Liver (tissue), 9 donors: ENCODE data around the gene SHQ1. TPM values are rescaled to one million over a fixed set of nuclear protein-coding genes. Genes with fewer than 3 reads are reported as not detected.

Source experiments
- DNase-seq: peaks from one replicate; pipeline ENCODE4 v3.0.0-alpha.2; 2017; ENCODE audit warnings: low spot score
- H3K27ac ChIP-seq, 2 donors: one replicate each; pipeline ENCODE4 v1.7.0; 2013; ENCODE audit warnings: inconsistent platforms in 2 of 2, low read length in 2 of 2, control low read depth in 1 of 2, low read depth in 1 of 2, mild to moderate bottlenecking in 1 of 2
- H3K27me3 ChIP-seq, 4 donors: one replicate each; pipeline versions ENCODE4 v1.6.1 to v1.7.0; 2013; ENCODE audit warnings: low read length in 3 of 4, inconsistent platforms in 1 of 4, mild to moderate bottlenecking in 1 of 4, moderate library complexity in 1 of 4; ENCODE audit not compliant: control insufficient read depth in 4 of 4, insufficient read depth in 4 of 4
- H3K36me3 ChIP-seq, 4 donors: one replicate each; pipeline versions ENCODE4 v1.6.1 to v1.7.0; 2013; ENCODE audit warnings: low read length in 3 of 4, mild to moderate bottlenecking in 3 of 4, low read depth in 1 of 4, moderate library complexity in 1 of 4; ENCODE audit not compliant: control insufficient read depth in 4 of 4, insufficient read depth in 3 of 4
- H3K4me1 ChIP-seq, 4 donors: one replicate each; pipeline versions ENCODE4 v1.6.1 to v1.7.0; 2013; ENCODE audit warnings: low read length in 3 of 4, mild to moderate bottlenecking in 3 of 4, moderate library complexity in 1 of 4; ENCODE audit not compliant: control insufficient read depth in 4 of 4, insufficient read depth in 4 of 4
- H3K4me3 ChIP-seq, 3 donors: one replicate each; pipeline versions ENCODE4 v1.6.1 to v1.7.0; 2013; ENCODE audit warnings: low read length in 3 of 3, control low read depth in 1 of 3, low read depth in 1 of 3, mild to moderate bottlenecking in 1 of 3
- H3K9ac ChIP-seq, 2 donors: one replicate each; pipeline ENCODE4 v1.7.0; 2013; ENCODE audit warnings: low read length in 2 of 2, mild to moderate bottlenecking in 2 of 2, moderate library complexity in 2 of 2, control low read depth in 1 of 2, low read depth in 1 of 2
- H3K9me3 ChIP-seq, 4 donors: one replicate each; pipeline versions ENCODE4 v1.6.1 to v1.7.0; 2013; ENCODE audit warnings: low read length in 3 of 4; ENCODE audit not compliant: control insufficient read depth in 4 of 4
- ATF3 ChIP-seq: IDR thresholded peaks from 2 replicates; pipeline ENCODE4 v1.6.1; 2016; ENCODE audit warnings: antibody characterized with exemption
- HNF4A ChIP-seq, 2 donors: conservative IDR thresholded peaks; 2 replicates each; pipeline ENCODE4 v1.6.1; 2016; ENCODE audit warnings: antibody characterized with exemption in 2 of 2, mild to moderate bottlenecking in 2 of 2
- JUND ChIP-seq, 2 donors: IDR thresholded peaks; 2 replicates each; pipeline ENCODE4 v1.6.1; 2016; ENCODE audit warnings: antibody characterized with exemption in 2 of 2
- NR2F2 ChIP-seq: IDR thresholded peaks from 2 replicates; pipeline ENCODE4 v1.6.1; 2016; ENCODE audit warnings: antibody characterized with exemption
- RXRA ChIP-seq, 2 donors: IDR thresholded peaks; 2 replicates each; pipeline ENCODE4 v1.6.1; 2017 to 2018; ENCODE audit warnings: antibody characterized with exemption in 2 of 2, mild to moderate bottlenecking in 1 of 2
- TAF1 ChIP-seq: conservative IDR thresholded peaks from 2 replicates; pipeline ENCODE4 v1.6.1; 2016; ENCODE audit warnings: antibody characterized with exemption, mild to moderate bottlenecking
- YY1 ChIP-seq: IDR thresholded peaks from 2 replicates; pipeline ENCODE4 v1.6.1; 2016; ENCODE audit warnings: antibody characterized with exemption, mild to moderate bottlenecking
- WGBS: extraction: QIAGEN DNeasy Blood & Tissue Kit; methylation state at CpG from one replicate; pipeline ENCODE4 v1.1.7; 2013; 5-methylcytosine and 5-hydroxymethylcytosine counted together
- polyA plus RNA-seq, 2 donors: library from polyadenylated mRNA; stranded (reverse) in 1 of 2; unstranded in 1 of 2; fragments of 200-250 nt in 1 of 2; fragments of >200 nt in 1 of 2; fragmentation: Nextera tagmentation in 1 of 2; extraction: Ambion mirVana in 1 of 2; gene quantifications; one replicate each; pipeline versions ENCODE4 v1.2.1 to v1.2.3, GENCODE V29; 2013 to 2015
- total RNA-seq, 2 donors: library from RNA; depleted of rRNA; stranded (reverse); fragments of >200 nt; gene quantifications; one replicate each; pipeline ENCODE4 v1.2.3, GENCODE V29; 2014
- TF ChIP-seq, protein P1 (sequence below): IDR thresholded peaks from 2 replicates; pipeline ENCODE4 v1.6.1; 2016; ENCODE audit warnings: antibody characterized with exemption, mild to moderate bottlenecking
- TF ChIP-seq, protein P2 (sequence below): IDR thresholded peaks from 2 replicates; pipeline ENCODE4 v1.6.1; 2016; ENCODE audit warnings: antibody characterized with exemption
- donor health status: healthy.
- donor health status: healthy.
- donor health status: healthy.
- donor health status: healthy.
- donor health status: healthy.

Gene SHQ1
- total and polyA plus RNA-seq, 4 donors = 4.3 to 9.6 (median 6.1) TPM

GRCh38 chr3:72892081-72892775 is 44.0 kb upstream of the SHQ1 start:
- Histone ChIP-seq H3K27ac (no peak overlapping the region), H3K9ac (no peak overlapping the region), H3K4me1 (peaks cover 0 to 12% (median 10%) of the 10 kb centered on the region in 4 donors), H3K4me3 (no peak overlapping the region), H3K9me3 (no peaks in the 10 kb centered on the region), H3K27me3 (peaks cover 0 to under 1% (median 0%) of the 10 kb centered on the region in 4 donors), H3K36me3 (no peaks in the 10 kb centered on the region)
- TF ChIP-seq ATF3 (no peak), JUND (IDR thresholded peaks at IDR 0.05) (no peak), RXRA (IDR thresholded peaks at IDR 0.05) (no peak), YY1 (no peak), NR2F2 (no peak), TAF1 (no peak)
- TF ChIP-seq, protein P1, sequence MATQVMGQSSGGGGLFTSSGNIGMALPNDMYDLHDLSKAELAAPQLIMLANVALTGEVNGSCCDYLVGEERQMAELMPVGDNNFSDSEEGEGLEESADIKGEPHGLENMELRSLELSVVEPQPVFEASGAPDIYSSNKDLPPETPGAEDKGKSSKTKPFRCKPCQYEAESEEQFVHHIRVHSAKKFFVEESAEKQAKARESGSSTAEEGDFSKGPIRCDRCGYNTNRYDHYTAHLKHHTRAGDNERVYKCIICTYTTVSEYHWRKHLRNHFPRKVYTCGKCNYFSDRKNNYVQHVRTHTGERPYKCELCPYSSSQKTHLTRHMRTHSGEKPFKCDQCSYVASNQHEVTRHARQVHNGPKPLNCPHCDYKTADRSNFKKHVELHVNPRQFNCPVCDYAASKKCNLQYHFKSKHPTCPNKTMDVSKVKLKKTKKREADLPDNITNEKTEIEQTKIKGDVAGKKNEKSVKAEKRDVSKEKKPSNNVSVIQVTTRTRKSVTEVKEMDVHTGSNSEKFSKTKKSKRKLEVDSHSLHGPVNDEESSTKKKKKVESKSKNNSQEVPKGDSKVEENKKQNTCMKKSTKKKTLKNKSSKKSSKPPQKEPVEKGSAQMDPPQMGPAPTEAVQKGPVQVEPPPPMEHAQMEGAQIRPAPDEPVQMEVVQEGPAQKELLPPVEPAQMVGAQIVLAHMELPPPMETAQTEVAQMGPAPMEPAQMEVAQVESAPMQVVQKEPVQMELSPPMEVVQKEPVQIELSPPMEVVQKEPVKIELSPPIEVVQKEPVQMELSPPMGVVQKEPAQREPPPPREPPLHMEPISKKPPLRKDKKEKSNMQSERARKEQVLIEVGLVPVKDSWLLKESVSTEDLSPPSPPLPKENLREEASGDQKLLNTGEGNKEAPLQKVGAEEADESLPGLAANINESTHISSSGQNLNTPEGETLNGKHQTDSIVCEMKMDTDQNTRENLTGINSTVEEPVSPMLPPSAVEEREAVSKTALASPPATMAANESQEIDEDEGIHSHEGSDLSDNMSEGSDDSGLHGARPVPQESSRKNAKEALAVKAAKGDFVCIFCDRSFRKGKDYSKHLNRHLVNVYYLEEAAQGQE = no peak
- TF ChIP-seq, protein P2, sequence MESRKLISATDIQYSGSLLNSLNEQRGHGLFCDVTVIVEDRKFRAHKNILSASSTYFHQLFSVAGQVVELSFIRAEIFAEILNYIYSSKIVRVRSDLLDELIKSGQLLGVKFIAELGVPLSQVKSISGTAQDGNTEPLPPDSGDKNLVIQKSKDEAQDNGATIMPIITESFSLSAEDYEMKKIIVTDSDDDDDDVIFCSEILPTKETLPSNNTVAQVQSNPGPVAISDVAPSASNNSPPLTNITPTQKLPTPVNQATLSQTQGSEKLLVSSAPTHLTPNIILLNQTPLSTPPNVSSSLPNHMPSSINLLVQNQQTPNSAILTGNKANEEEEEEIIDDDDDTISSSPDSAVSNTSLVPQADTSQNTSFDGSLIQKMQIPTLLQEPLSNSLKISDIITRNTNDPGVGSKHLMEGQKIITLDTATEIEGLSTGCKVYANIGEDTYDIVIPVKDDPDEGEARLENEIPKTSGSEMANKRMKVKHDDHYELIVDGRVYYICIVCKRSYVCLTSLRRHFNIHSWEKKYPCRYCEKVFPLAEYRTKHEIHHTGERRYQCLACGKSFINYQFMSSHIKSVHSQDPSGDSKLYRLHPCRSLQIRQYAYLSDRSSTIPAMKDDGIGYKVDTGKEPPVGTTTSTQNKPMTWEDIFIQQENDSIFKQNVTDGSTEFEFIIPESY = no peak
- 43% methylated on average over 4 of the region's 4 CpGs for WGBS
- no peak for DNase-seq

DNA sequence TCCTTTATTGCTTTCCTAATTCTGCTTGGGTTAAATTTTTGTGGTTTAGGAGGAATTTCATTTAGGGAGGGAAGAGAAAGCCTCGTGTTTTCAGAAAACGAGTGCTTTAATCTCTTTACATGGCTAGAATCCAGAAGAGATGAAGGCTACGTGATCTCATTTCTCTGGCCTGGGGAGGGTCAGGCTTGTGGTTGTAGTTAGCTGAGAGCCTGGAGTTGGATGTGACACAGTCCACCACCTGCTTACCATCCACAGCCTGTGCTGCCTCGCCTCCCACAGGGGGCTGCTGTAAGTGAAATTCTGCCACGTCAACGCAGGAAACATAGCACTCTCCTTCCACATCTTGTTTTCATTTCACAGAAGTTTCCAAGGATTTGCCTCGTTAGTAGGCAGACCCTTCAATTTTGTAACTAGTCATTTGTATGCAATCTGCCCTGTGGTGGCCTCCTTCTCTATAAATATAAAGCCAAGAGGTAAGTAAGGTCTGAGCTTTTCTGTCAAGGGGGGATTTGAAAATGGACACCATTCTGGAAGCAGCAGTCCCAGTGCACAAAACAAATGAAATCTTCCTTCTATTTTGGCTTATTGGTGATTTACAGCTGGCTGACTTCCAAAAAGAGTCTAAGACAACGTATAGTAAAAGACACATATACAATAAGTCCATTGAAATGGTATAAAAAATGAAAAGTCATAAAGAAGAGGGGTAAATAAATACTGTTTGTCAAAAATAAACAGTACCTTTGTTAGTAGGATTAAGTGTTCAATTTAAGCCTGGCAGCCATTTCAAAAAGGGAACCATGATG is 43.0 kb upstream of the SHQ1 start:
- H3K27me3 ChIP-seq = peaks cover 0 to 2% (median 0%) of the 10 kb centered on the region in 4 donors
- 57% methylated on average over 8 of the region's 8 CpGs for WGBS

More for the DNA sequence above, 43.0 kb upstream of the SHQ1 start:
- Histone ChIP-seq H3K9ac (no peak overlapping the region), H3K27ac (no peak overlapping the region), H3K9me3 (no peaks in the 10 kb centered on the region), H3K36me3 (no peaks in the 10 kb centered on the region), H3K4me1 (peaks cover 0 to 12% (median 10%) of the 10 kb centered on the region in 4 donors), H3K4me3 (no peak overlapping the region)
- no peak for DNase-seq
- no peak for TF ChIP-seq HNF4A (conservative IDR thresholded peaks at IDR 0.05)
- TF ChIP-seq, protein P1 = no peak
